ENCODE data around the gene PFN1. TPM values are rescaled to one million over a fixed set of nuclear protein-coding genes. Genes with fewer than 3 reads are reported as not detected.

Gene PFN1
- total RNA-seq, 1 donor, result 507 TPM

- no peak for TF ChIP-seq CTCF (IDR thresholded peaks at IDR 0.05; ENCODE audit: insufficient read depth, low read length)
- DNase-seq (ENCODE audit: low read depth), result no peak
- H3K4me3 ChIP-seq (ENCODE audit: low read depth, low read length), result peak overlapping the region; percentile 98
Observed at GRCh38 chr17:4946312-4946976, 1.9 kb downstream of the PFN1 start.

- DNase-seq (ENCODE audit: low read depth), result no peak
- no peak for TF ChIP-seq CTCF (IDR thresholded peaks at IDR 0.05; ENCODE audit: insufficient read depth, low read length)
- H3K4me3 ChIP-seq (ENCODE audit: low read depth, low read length), result peak overlapping the region; percentile 98
Observed at GRCh38 chr17:4945944-4946280, 2.4 kb downstream of the PFN1 start.

GRCh38 chr17:4945176-4945943 lies 3.0 kb downstream of the PFN1 start:
- H3K4me3 ChIP-seq (ENCODE audit: low read depth, low read length), result peak overlapping the region; percentile 98
- DNase-seq (ENCODE audit: low read depth), result peak; percentile 92
- no peak for TF ChIP-seq CTCF (IDR thresholded peaks at IDR 0.05; ENCODE audit: insufficient read depth, low read length)

- no peak for DNase-seq (ENCODE audit: low read depth)
- no peak for TF ChIP-seq CTCF (IDR thresholded peaks at IDR 0.05; ENCODE audit: insufficient read depth, low read length)
Observed at GRCh38 chr17:4944554-4945175, 3.7 kb downstream of the PFN1 start.

GRCh38 chr17:4944163-4944553 lies 4.2 kb downstream of the PFN1 start:
- no peak for TF ChIP-seq CTCF (IDR thresholded peaks at IDR 0.05; ENCODE audit: insufficient read depth, low read length)
- H3K4me3 ChIP-seq (ENCODE audit: low read depth, low read length), result no peak overlapping the region

More at GRCh38 chr17:4944554-4945175, 3.7 kb downstream of the PFN1 start:
- peak overlapping the region; percentile 1 for H3K4me3 ChIP-seq (ENCODE audit: low read depth, low read length)

GRCh38 chr17:4942760-4943508 lies 5.4 kb downstream of the PFN1 start:
- DNase-seq (ENCODE audit: low read depth), result no peak
- no peak for TF ChIP-seq CTCF (IDR thresholded peaks at IDR 0.05; ENCODE audit: insufficient read depth, low read length)
- no peak overlapping the region for H3K4me3 ChIP-seq (ENCODE audit: low read depth, low read length)

More at GRCh38 chr17:4944163-4944553, 4.2 kb downstream of the PFN1 start:
- DNase-seq (ENCODE audit: low read depth), result no peak

Measured in fibroblast of the aortic adventitia (primary cell).